Stimulated activated CD8-positive, alpha-beta memory T cell treated with anti-CD3 and anti-CD28 coated beads, Interleukin-7, amount 100 ng/mL, for 24 hours (primary cell): Measurements from ENCODE around the gene MYH16.
"Not testable (repeated sequence)": the region's sequence is repeated elsewhere in the genome, so short reads cannot be mapped to it uniquely, and the experiment has no call there.

Source experiments
- DNase-seq: peaks from one replicate; pipeline ENCODE4 v3.0.0-alpha.2; 2020; ENCODE audit warnings: low read depth

MYH16 gene

GRCh38 chr7:99272476-99273045, at the start of gene MYH16:
Gene MYH16 (plus strand): TSS chr7:99272839.
- no peak for DNase-seq

- not testable (repeated sequence) for DNase-seq
Observed at GRCh38 chr7:99224263-99224898, 48.3 kb upstream of the MYH16 start.

GRCh38 chr7:99224899-99225265, 47.8 kb upstream of the MYH16 start:
- no peak for DNase-seq

- no peak for DNase-seq
Observed at GRCh38 chr7:99229234-99229633, 43.4 kb upstream of the MYH16 start.

GRCh38 chr7:99232082-99232770, 40.4 kb upstream of the MYH16 start:
- no peak for DNase-seq

- DNase-seq, result not testable (repeated sequence)
Observed at GRCh38 chr7:99232955-99233354, 39.7 kb upstream of the MYH16 start.

- DNase-seq, result no peak
Observed at GRCh38 chr7:99234185-99234584, 38.5 kb upstream of the MYH16 start.

- no peak for DNase-seq
Observed at GRCh38 chr7:99235925-99236324, 36.7 kb upstream of the MYH16 start.

- not testable (repeated sequence) for DNase-seq
Observed at GRCh38 chr7:99237876-99238275, 34.8 kb upstream of the MYH16 start.

- DNase-seq, result no peak
Observed at GRCh38 chr7:99238558-99239341, 33.9 kb upstream of the MYH16 start.

- no peak for DNase-seq
Observed at GRCh38 chr7:99242682-99243081, 30.0 kb upstream of the MYH16 start.

GRCh38 chr7:99243751-99244337, 28.8 kb upstream of the MYH16 start:
- no peak for DNase-seq

GRCh38 chr7:99244939-99245338, 27.7 kb upstream of the MYH16 start:
- DNase-seq, result no peak

- DNase-seq, result no peak
Observed at GRCh38 chr7:99248391-99249095, 24.1 kb upstream of the MYH16 start.

GRCh38 chr7:99249985-99250575, 22.6 kb upstream of the MYH16 start:
- DNase-seq, result no peak

- DNase-seq, result no peak
Observed at GRCh38 chr7:99252166-99252895, 20.3 kb upstream of the MYH16 start.

- DNase-seq, result no peak
Observed at GRCh38 chr7:99253369-99253768, 19.3 kb upstream of the MYH16 start.

GRCh38 chr7:99254390-99254789, 18.2 kb upstream of the MYH16 start:
- DNase-seq, result no peak

GRCh38 chr7:99255463-99255862, 17.2 kb upstream of the MYH16 start:
- no peak for DNase-seq

- DNase-seq, result no peak
Observed at GRCh38 chr7:99257065-99257464, 15.6 kb upstream of the MYH16 start.

- DNase-seq, result no peak
Observed at GRCh38 chr7:99257675-99258074, 15.0 kb upstream of the MYH16 start.
